GM23248 (cell line): Measurements from ENCODE around the gene LARP6. TPM values are rescaled to one million over a fixed set of nuclear protein-coding genes. Genes with fewer than 3 reads are reported as not detected.

ENCODE experiments used
- DNase-seq: peaks from one replicate; pipeline ENCODE4 v3.0.0-alpha.2; 2015
- H2AFZ ChIP-seq: fragments of 200-600 bp; sonication (generic); 2 replicates; pipeline ENCODE4 v1.6.1; 2016; ENCODE audit warnings: antibody characterized with exemption
- H3F3A ChIP-seq: fragments of 200-600 bp; sonication (generic); 2 replicates; pipeline ENCODE4 v1.6.1; 2016; ENCODE audit warnings: mild to moderate bottlenecking, antibody characterized with exemption, mixed run types; ENCODE audit not compliant: insufficient read depth
- H3K27ac ChIP-seq: fragments of 200-600 bp; sonication (generic); 2 replicates; pipeline ENCODE4 v1.5.1; 2016; ENCODE audit warnings: mild to moderate bottlenecking
- H3K27me3 ChIP-seq: fragments of 200-600 bp; sonication (generic); replicated peaks from 2 replicates; pipeline ENCODE4 v1.6.1; 2016; ENCODE audit warnings: mild to moderate bottlenecking; ENCODE audit not compliant: insufficient read depth
- H3K36me3 ChIP-seq: fragments of 200-600 bp; sonication (generic); 2 replicates; pipeline ENCODE4 v1.6.1; 2016; ENCODE audit warnings: low read depth, mild to moderate bottlenecking
- H3K4me1 ChIP-seq: fragments of 200-600 bp; sonication (generic); 2 replicates; pipeline ENCODE4 v1.6.1; 2016; ENCODE audit warnings: mild to moderate bottlenecking; ENCODE audit not compliant: insufficient read depth
- H3K4me2 ChIP-seq: fragments of 200-600 bp; sonication (generic); one replicate; pipeline ENCODE4 v1.6.1; 2016; ENCODE audit warnings: mild to moderate bottlenecking; ENCODE audit not compliant: unreplicated experiment
- H3K4me3 ChIP-seq: fragments of 200-600 bp; sonication (generic); 2 replicates; pipeline ENCODE4 v1.5.1; 2016; ENCODE audit warnings: mild to moderate bottlenecking
- H3K79me2 ChIP-seq: fragments of 200-600 bp; sonication (generic); 2 replicates; pipeline ENCODE4 v1.6.1; 2016; ENCODE audit warnings: mild to moderate bottlenecking; ENCODE audit not compliant: insufficient read depth
- H3K9ac ChIP-seq: fragments of 200-600 bp; sonication (generic); 2 replicates; pipeline ENCODE4 v1.6.1; 2016; ENCODE audit warnings: mild to moderate bottlenecking
- H3K9me2 ChIP-seq: fragments of 200-600 bp; sonication (generic); 2 replicates; pipeline ENCODE4 v1.6.1; 2016; ENCODE audit warnings: mixed run types, mild to moderate bottlenecking, moderate library complexity; ENCODE audit not compliant: insufficient read depth
- H3K9me3 ChIP-seq: fragments of 200-600 bp; sonication (generic); one replicate; pipeline ENCODE4 v1.6.1; 2017; ENCODE audit warnings: low read depth
- H4K20me1 ChIP-seq: fragments of 200-600 bp; sonication (generic); 2 replicates; pipeline ENCODE4 v1.6.0; 2016; ENCODE audit not compliant: insufficient read depth
- EZH2 ChIP-seq: fragments of 200-600 bp; sonication (generic); IDR thresholded peaks from 2 replicates; pipeline ENCODE4 v1.6.1; 2018; ENCODE audit warnings: antibody characterized with exemption, mild to moderate bottlenecking; ENCODE audit not compliant: insufficient read depth, poor library complexity, severe bottlenecking
- EZH2phosphoT487 ChIP-seq: fragments of 200-600 bp; sonication (generic); IDR thresholded peaks from 2 replicates; pipeline ENCODE4 v1.6.1; 2018; ENCODE audit warnings: antibody characterized with exemption, moderate library complexity, mild to moderate bottlenecking, low read depth; ENCODE audit not compliant: insufficient read depth
- WGBS, 2 experiments: methylation state at CpG; one replicate each; pipeline ENCODE4 v1.1.6; 2015 to 2017; ENCODE audit warnings: low lambda C conversion rate in 2 of 2, low coverage in 1 of 2; ENCODE audit errors: missing lambda C conversion rate in 2 of 2; 5-methylcytosine and 5-hydroxymethylcytosine counted together
- in situ Hi-C: fragments of 300-500 bp; cut with MboI; formaldehyde crosslinking; loops from 2 replicates; pipeline ENCODE4 v1.15.0; 2020
- polyA plus RNA-seq: library from polyadenylated mRNA; unstranded; fragments of >200 nt; fragmentation: Nextera tagmentation; extraction: Ambion mirVana; gene quantifications from 2 replicates; pipeline ENCODE4 v1.2.1, GENCODE V29; 2016
- total RNA-seq: library from RNA; depleted of rRNA; stranded (reverse); fragments of >200 nt; shearing (Covaris generic); gene quantifications from 2 replicates; pipeline ENCODE4 v1.2.3, GENCODE V29; 2014

LARP6 gene
- total and polyA plus RNA-seq, 2 experiments from 2014 or later: 104 to 110 TPM

DNA sequence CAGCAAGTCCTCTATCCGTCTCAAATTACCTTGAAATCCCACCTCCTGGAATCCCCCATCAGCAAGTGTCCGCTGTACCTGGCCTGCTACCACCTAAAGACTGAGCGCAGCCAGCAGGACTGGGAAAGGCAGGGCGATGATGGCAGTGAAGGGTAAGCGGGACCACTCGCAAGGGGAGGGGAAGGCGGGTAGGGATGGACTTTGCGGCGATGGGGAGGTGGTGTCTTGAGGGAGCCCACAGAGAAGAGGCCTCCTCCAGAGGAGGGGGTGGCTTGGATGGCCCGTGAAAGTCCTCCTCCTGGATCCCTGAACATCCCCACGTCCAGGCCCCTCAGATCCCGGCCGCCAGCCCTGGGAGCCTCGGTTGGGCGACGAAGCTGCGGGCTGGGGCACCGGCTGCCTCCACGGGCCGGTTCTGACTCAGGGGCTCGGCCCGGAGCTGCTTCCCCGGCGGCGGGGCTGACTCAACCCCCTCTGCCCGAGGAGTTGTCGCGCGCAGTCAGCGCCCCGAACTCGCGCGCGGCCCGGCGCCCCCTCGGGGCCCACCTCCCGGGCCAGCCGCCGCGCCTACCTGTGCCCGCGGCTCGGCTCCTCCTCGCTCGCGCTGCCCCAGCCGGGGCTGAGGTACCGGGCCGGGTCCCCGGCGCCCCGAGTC is 512 bp downstream of the LARP6 start:
- no peaks in the 10 kb centered on the region for H3K9me3 ChIP-seq
- peak overlapping the region; percentile 99 for H3K4me2 ChIP-seq
- H2AFZ ChIP-seq: peak overlapping the region; percentile 34; the same call in 1 of the 2 replicates
- H3K36me3 ChIP-seq: peaks cover 25% of the 10 kb centered on the region
- no peaks in the 10 kb centered on the region for H3K27me3 ChIP-seq
- H3K4me3 ChIP-seq: peak overlapping the region; percentile 90
- DNase-seq: peak; percentile 88
- peaks cover 54% of the 10 kb centered on the region for H3K79me2 ChIP-seq
- 2% methylated on average over 24 to 34 of the region's 54 CpGs for WGBS, 2 experiments
- H3K9me2 ChIP-seq: no peaks in the 10 kb centered on the region
- peak overlapping the region; percentile 95 for H3K27ac ChIP-seq
- in situ Hi-C loops: no loop called here
- no peak for TF ChIP-seq EZH2phosphoT487
- TF ChIP-seq EZH2: no peak
- H3K4me1 ChIP-seq: peaks cover 43% of the 10 kb centered on the region
- H4K20me1 ChIP-seq: no peaks in the 10 kb centered on the region
- peak overlapping the region; percentile 96 for H3K9ac ChIP-seq
- peaks cover 63% of the 10 kb centered on the region for H3F3A ChIP-seq

DNA sequence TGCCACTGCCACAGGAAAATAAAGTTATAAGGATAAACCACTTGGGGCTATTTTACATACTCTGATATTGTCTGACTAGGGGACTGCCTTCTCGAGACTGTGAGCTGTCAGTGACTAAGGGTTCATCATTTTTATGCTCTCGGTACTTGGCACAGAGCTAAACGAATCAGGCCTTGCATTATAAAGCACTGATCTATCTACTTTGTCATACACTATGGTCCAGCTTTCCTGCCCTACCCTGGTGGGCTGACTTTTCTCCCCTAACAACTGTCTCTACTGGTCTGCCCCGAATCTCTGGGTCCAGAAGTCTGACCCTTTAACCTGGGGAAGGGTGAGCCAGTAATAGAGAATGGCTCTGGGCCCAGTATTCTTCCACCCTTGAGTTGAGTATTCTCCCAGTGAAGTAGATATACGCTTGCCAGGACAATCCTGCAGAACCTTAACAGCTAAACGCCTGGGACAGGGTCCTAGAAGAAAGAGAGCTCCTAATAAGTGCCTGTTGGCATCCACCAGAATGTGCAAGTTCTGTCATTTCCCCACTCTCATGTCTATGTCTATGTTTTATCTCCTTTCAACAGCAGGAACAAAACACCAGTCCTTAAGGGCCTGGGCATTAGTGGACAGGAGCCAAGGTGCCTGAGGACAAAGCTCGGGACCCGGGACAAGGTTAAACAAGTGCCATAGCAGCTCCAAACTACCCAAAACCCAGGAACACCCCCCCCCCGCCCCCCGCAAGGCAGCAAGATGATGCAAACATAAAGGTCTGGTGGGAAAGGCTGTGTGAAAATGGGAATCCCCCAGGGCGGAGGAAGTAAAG is 1.2 kb downstream of the LARP6 start:
- no peaks in the 10 kb centered on the region for H3K9me3 ChIP-seq
- 8 to 10% methylated on average over 11 of the region's 11 CpGs for WGBS, 2 experiments
- in situ Hi-C loops: no loop called here
- H3K27me3 ChIP-seq: no peaks in the 10 kb centered on the region
- peak overlapping the region; percentile 99 for H3K4me2 ChIP-seq
- 0 out of 2 replicates have a peak, but pooled peaks cover 1% of the 10 kb centered on the region for H4K20me1 ChIP-seq
- peak overlapping the region; percentile 95 for H3K27ac ChIP-seq
- H3F3A ChIP-seq: peaks cover 57% of the 10 kb centered on the region
- H2AFZ ChIP-seq: peak overlapping the region; percentile 34; the same call in 1 of the 2 replicates
- H3K4me1 ChIP-seq: peaks cover 42% of the 10 kb centered on the region
- peak overlapping the region; percentile 90 for H3K4me3 ChIP-seq
- peak; percentile 91 for DNase-seq
- H3K79me2 ChIP-seq: peaks cover 62% of the 10 kb centered on the region
- peak overlapping the region; percentile 96 for H3K9ac ChIP-seq
- H3K36me3 ChIP-seq: peaks cover 25% of the 10 kb centered on the region
- TF ChIP-seq EZH2phosphoT487 (no peak), EZH2 (no peak)
- H3K9me2 ChIP-seq: no peaks in the 10 kb centered on the region

DNA sequence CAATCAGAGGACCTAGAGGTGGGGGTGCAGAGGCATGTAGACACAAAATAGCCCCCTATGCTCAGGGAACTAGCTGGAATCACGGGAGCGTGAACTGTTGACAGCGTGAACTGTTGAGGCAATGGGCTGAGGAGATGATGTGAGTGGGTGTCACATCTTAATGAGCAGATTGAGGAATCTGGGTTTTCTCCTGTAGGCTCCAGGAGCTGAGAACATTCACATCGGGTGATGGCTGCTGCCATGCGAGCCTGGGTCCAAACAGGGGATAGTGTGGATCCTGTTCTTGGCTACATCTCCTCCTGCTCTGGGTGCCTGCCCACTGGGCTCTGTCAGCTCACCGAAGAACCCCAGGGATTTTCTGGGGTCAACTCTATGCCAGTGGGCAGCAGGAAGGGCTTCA is 2.1 kb downstream of the LARP6 start:
- H2AFZ ChIP-seq: no peak overlapping the region
- TF ChIP-seq EZH2phosphoT487: no peak
- no peak for TF ChIP-seq EZH2
- no peaks in the 10 kb centered on the region for H3K9me2 ChIP-seq
- peak overlapping the region; percentile 90 for H3K4me3 ChIP-seq
- peaks cover 33% of the 10 kb centered on the region for H3K4me1 ChIP-seq
- DNase-seq: no peak
- peaks cover 50% of the 10 kb centered on the region for H3F3A ChIP-seq
- H4K20me1 ChIP-seq: 0 out of 2 replicates have a peak, but pooled peaks cover 5% of the 10 kb centered on the region
- peaks cover 25% of the 10 kb centered on the region for H3K36me3 ChIP-seq
- in situ Hi-C loops: no loop called here
- peak overlapping the region; percentile 95 for H3K27ac ChIP-seq
- H3K27me3 ChIP-seq: no peaks in the 10 kb centered on the region
- H3K9ac ChIP-seq: peak overlapping the region; percentile 96
- H3K4me2 ChIP-seq: peak overlapping the region; percentile 99
- H3K9me3 ChIP-seq: no peaks in the 10 kb centered on the region
- 84 to 87% methylated on average over 6 of the region's 6 CpGs for WGBS, 2 experiments
- H3K79me2 ChIP-seq: peaks cover 70% of the 10 kb centered on the region

DNA sequence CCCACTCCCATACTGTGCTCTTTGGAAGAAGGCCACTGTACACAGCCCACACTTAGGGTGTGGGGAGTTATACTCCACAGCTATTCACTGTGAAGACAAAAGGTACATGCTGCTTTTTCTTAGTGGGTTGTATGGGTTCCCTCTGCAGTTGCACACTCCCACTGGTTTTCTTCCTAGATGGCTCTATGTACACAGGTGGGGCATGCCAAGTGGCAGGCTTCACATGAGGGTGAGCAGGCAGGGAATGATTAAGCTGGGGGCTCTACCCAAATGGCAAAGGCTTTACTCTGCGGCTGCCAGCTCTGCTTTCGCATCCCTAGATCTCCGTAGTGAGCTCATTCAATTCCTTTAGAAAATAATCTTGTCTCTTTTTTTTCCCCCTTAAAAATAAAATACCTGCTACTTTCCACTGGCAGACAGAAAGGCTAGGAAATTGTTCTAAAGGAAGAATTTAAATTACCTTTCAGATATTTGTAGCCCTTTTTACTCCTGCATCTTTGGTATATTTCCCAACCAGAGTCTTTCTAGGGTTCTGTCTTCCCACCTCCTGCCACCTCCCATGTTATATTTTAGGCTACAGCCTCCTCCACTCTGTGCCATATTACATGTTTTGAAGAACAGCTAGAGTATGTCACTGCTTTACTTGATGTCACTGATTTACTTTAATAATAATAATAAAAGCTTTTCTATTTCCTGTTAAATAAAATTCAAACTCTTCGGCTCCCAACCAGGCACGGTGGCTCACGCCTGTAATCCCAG is 8.2 kb downstream of the LARP6 start:
- H3K36me3 ChIP-seq: peaks cover 15% of the 10 kb centered on the region
- H3F3A ChIP-seq: peaks cover under 1% of the 10 kb centered on the region; the same call in 1 of the 2 replicates
- no peak overlapping the region for H3K9ac ChIP-seq
- no peaks in the 10 kb centered on the region for H3K9me2 ChIP-seq
- in situ Hi-C loops: no loop called here
- DNase-seq: no peak
- H3K4me2 ChIP-seq: no peak overlapping the region
- H3K79me2 ChIP-seq: peaks cover 100% of the 10 kb centered on the region
- H3K27me3 ChIP-seq: no peaks in the 10 kb centered on the region
- 93 to 94% methylated on average over 6 of the region's 6 CpGs for WGBS, 2 experiments
- no peak overlapping the region for H3K27ac ChIP-seq
- no peaks in the 10 kb centered on the region; the same call in 1 of the 2 replicates for H3K4me1 ChIP-seq
- TF ChIP-seq EZH2phosphoT487: no peak
- no peak for TF ChIP-seq EZH2
- no peak overlapping the region for H2AFZ ChIP-seq
- H3K9me3 ChIP-seq: no peaks in the 10 kb centered on the region
- H3K4me3 ChIP-seq: no peak overlapping the region
- 0 out of 2 replicates have a peak, but pooled peaks cover 5% of the 10 kb centered on the region for H4K20me1 ChIP-seq
